HG03060 (cell line): ENCODE data around the gene SLC25A3.
"Not testable (repeated sequence)": the region's sequence is repeated elsewhere in the genome, so short reads cannot be mapped to it uniquely, and the experiment has no call there.

ENCODE experiments used
- ATAC-seq: cut with Tn5 transposase; IDR thresholded peaks from one replicate; pipeline ENCODE4 v1.9.1; 2021; ENCODE audit warnings: low read depth, moderate number of reproducible peaks; ENCODE audit not compliant: unreplicated experiment

Gene SLC25A3

GRCh38 chr12:98594050-98594835 is 757 bp downstream of the SLC25A3 start:
- no peak for ATAC-seq

- ATAC-seq, result no peak
Observed at GRCh38 chr12:98595243-98595988, 1.9 kb downstream of the SLC25A3 start.

DNA sequence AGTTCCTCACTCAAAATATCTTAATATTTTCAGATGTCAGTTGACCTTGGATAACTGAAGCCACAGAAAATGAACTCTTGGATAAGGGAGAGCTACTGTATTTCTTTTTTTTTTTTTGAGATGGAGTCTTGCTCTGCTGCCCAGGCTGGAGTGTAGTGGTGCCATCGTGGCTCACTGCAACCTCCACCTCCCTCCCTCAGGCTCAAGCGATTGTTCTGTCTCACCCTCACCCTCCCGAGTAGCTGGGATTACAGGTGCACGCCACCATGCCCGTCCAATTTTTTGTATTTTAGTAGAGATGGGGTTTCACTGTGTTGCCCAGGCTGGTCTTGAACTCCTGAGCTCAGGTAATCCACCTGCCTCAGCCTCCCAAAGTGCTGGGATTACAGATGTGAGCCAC is 3.8 kb downstream of the SLC25A3 start:
- not testable (repeated sequence) for ATAC-seq

- ATAC-seq, result no peak
Observed at GRCh38 chr12:98601924-98602323, 8.4 kb downstream of the SLC25A3 start.

DNA sequence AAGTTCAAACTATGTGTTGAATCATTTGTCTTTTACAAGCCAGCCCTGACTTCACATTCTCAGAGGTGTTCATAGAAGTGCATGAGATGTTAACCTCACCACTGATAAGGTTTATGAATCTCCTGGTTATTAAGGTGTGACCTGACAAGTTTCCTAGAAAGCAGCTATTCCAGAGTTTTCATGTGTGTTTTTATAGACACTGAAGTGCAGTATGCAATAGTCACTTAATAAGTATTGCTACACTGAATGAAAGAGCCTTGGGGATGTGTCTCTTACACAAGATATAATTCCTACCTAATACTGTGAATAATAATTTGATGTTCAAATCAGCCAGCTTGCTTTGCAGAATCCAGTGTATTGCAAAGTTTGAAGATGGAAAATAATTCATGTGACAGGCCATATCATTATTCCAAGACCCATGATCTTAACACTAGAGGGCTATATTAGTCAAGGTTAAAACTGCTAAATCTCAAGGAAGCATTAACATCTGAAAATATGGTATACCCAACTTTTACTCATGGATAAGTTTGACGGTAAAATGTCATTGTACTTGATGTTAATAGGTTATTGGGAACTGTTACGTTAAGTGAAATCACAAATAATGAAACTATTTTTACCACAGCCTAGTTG is 13.0 kb downstream of the SLC25A3 start:
- no peak for ATAC-seq

DNA sequence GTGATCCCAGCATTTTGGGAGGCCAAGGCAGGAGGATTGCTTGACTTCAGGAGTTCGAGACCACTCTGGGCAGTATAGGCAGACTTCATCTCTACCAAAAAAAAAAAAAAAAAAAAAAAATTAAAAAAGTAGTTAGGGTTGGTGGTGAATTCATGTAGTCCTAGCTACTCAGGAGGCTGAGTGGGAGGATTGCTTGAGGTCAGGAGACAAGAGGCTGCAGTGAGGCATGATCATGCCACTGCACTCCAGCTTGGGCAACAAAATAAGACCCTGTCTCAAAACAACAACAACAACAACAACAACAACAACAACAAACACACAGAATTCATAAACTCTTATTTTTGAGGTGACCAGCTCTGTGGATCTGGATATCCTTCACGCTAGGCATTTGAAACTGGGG is 17.1 kb downstream of the SLC25A3 start:
- no peak for ATAC-seq

GRCh38 chr12:98612696-98613334 is 19.3 kb downstream of the SLC25A3 start:
- peak; percentile 76 for ATAC-seq

DNA sequence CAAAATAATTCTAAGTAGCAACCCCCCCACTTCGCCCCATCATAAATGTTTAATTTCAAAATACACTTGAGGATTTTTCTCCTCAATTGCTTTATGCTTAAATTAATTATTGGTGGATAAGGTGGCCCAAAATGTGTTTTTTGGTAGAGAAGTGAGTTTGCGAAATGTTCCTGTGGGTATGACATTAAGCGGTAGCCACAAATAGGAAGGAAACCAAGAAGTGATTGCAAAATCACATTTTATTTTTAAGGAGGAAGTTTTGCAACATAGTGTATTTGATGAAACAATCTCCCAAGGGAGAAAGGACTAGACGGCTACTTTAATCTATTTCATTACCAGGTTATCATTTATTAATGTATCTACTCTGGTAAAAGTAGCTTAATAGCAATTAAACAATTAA is 25.5 kb downstream of the SLC25A3 start:
- no peak for ATAC-seq

- peak; percentile 91 for ATAC-seq
Observed at GRCh38 chr12:98635657-98636323, 42.3 kb downstream of the SLC25A3 start.

GRCh38 chr12:98637068-98637467 is 43.6 kb downstream of the SLC25A3 start:
- ATAC-seq, result no peak

DNA sequence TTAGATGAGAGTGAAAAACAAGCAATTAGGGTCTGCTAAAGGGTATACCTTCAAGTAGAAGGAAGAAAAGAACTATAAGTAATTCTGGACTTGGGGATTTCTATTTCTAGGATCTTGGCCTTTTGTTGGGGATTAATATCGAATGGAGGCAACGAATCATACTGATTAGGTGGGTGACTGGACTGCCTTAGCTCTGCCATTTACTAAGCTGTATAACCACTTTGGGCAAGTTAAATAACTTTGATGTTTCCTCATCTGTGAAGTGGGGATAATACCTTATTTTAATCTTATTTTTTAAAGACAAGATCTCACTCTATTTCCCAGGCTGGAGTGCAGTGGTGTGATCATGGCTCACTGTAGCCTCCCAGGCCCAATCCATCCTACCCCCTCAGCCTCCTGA is 44.5 kb downstream of the SLC25A3 start:
- ATAC-seq, result no peak

DNA sequence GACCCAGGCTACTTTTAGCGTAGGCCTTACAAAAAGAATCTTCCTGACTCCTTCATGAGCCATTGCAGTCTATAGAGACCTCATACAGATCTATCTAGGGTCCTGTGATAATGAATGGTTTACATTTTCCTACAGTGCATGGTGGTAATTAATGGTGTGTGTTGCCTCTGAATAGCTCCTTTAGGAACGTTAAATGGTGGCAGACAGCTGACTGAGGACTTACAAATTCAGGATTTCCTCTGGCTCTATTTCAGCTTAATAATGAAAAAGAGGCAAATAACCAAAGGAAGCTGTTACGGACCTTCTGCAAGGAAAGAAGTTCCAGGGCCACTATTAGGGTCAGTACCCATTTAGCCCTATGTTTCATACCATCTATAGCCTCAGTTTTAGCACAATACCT is 46.0 kb downstream of the SLC25A3 start:
- no peak for ATAC-seq

- not testable (repeated sequence) for ATAC-seq
Observed at GRCh38 chr12:98642801-98643200, 49.3 kb downstream of the SLC25A3 start.

DNA sequence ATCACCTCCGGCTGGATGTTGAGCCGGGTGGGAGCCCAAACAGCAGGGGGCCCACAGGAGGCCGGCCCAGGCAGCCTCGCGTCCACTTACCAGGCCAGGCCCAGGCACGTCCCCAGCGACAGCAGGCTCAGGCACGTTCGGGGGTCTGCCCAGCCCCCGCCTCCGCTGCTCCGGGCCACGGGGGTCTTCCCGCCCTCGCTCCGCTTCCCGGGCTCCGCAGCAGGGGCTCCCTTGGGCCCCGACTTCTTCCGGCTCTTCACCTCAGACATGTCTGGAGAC is 50.9 kb downstream of the SLC25A3 start:
- ATAC-seq, result peak; percentile 6

GRCh38 chr12:98644712-98645571 is 51.5 kb downstream of the SLC25A3 start, which contains the start of the genes APAF1 and IKBIP:
Gene APAF1, plus strand, starts transcription at chr12:98645290. Its CDS starts 3,070 bp downstream, at chr12:98648360.
Gene IKBIP, minus strand, starts transcription at chr12:98644788. Its CDS starts 87 bp downstream, at chr12:98644701.
- peak; percentile 79 for ATAC-seq

DNA sequence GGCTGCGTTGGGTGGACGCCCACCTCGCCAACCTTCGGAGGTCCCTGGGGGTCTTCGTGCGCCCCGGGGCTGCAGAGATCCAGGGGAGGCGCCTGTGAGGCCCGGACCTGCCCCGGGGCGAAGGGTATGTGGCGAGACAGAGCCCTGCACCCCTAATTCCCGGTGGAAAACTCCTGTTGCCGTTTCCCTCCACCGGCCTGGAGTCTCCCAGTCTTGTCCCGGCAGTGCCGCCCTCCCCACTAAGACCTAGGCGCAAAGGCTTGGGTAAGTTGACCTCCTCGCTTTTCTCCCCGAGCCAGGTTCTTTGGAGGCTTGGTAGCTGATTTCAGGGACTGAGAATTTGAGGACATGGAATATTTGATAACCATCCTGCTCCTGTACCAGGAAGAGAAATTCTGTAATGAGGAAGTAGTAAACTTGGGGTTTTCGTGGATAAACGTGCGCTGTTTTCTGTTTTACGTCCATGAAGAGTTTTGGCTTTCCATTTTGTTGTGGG is 52.1 kb downstream of the SLC25A3 start:
- ATAC-seq, result no peak

GRCh38 chr12:98646294-98647090 is 53.0 kb downstream of the SLC25A3 start:
- no peak for ATAC-seq

GRCh38 chr12:98651328-98651727 is 57.8 kb downstream of the SLC25A3 start:
- ATAC-seq, result no peak
